Right atrium auricular region (tissue), 2 donors: ENCODE measurements around the gene FANCE. TPM values are rescaled to one million over a fixed set of nuclear protein-coding genes. Genes with fewer than 3 reads are reported as not detected.

Experiments
- DNase-seq: peaks from one replicate; pipeline ENCODE4 v3.0.0-alpha.2; 2019; ENCODE audit warnings: low spot score
- H3K27ac ChIP-seq, 2 donors: fragments of 200-600 bp; sonication (generic); 1 replicate in 1 of 2; 2 replicates in 1 of 2; pipeline ENCODE4 v1.5.1; 2016 to 2019
- H3K27me3 ChIP-seq, 2 donors: fragments of 200-600 bp; sonication (generic); one replicate each; pipeline versions ENCODE4 v1.5.1 to v1.6.0; 2017 to 2019
- H3K36me3 ChIP-seq: fragments of 200-600 bp; sonication (generic); one replicate; pipeline ENCODE4 v1.5.1; 2016
- H3K4me1 ChIP-seq, 2 donors: fragments of 200-600 bp; sonication (generic); one replicate each; pipeline versions ENCODE4 v1.5.1 to v1.6.0; 2017 to 2019
- H3K4me3 ChIP-seq, 2 donors: fragments of 200-600 bp; sonication (generic); 1 replicate in 1 of 2; 2 replicates in 1 of 2; pipeline ENCODE4 v1.5.1; 2017 to 2019; ENCODE audit warnings: mild to moderate bottlenecking in 1 of 2, moderate library complexity in 1 of 2
- H3K9me3 ChIP-seq, 2 donors: fragments of 200-600 bp; sonication (generic); one replicate each; pipeline ENCODE4 v1.5.1; 2019
- total RNA-seq, 2 donors: library from RNA; depleted of rRNA; stranded (reverse); fragments of >200 nt; gene quantifications; one replicate each; pipeline ENCODE4 v1.1.0, GENCODE V29; 2016
- TF ChIP-seq, protein P1 (sequence below), 2 donors: fragments of 200-600 bp; sonication (generic); IDR thresholded peaks; one replicate each; pipeline ENCODE4 v1.5.1; 2019; ENCODE audit warnings: antibody characterized with exemption in 2 of 2

FANCE gene
- total RNA-seq, 2 donors from 2014 or later, result 3.4 to 3.5 TPM

DNA sequence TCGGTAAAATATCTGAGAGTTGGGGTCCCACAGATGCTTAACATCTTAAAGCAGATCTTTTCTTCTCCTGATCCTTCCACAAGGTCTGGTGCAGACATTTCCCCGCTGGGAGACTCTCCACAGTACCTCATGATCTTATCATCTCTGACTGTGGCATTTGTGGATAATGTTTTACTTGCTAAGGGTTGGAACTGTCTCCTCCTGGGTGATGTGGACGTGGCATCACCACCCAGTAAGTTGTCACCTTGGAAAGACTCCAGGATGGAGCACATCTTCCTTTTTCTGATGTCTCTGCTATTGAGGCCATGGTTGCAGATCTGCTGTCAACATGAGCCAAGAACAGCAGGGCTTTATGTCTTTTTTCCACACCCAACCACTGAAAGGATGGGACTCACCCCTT lies 42.0 kb upstream of the FANCE start:
- H3K27ac ChIP-seq, result no peak overlapping the region
- TF ChIP-seq, protein P1, sequence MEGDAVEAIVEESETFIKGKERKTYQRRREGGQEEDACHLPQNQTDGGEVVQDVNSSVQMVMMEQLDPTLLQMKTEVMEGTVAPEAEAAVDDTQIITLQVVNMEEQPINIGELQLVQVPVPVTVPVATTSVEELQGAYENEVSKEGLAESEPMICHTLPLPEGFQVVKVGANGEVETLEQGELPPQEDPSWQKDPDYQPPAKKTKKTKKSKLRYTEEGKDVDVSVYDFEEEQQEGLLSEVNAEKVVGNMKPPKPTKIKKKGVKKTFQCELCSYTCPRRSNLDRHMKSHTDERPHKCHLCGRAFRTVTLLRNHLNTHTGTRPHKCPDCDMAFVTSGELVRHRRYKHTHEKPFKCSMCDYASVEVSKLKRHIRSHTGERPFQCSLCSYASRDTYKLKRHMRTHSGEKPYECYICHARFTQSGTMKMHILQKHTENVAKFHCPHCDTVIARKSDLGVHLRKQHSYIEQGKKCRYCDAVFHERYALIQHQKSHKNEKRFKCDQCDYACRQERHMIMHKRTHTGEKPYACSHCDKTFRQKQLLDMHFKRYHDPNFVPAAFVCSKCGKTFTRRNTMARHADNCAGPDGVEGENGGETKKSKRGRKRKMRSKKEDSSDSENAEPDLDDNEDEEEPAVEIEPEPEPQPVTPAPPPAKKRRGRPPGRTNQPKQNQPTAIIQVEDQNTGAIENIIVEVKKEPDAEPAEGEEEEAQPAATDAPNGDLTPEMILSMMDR (IDR thresholded peaks at IDR 0.05), result no peak
- no peak overlapping the region for H3K4me3 ChIP-seq
- no peaks in the 10 kb centered on the region for H3K27me3 ChIP-seq
- H3K9me3 ChIP-seq, result no peaks in the 10 kb centered on the region
- peaks cover 28% of the 10 kb centered on the region for H3K36me3 ChIP-seq
- peaks cover 0 to 11% of the 10 kb centered on the region in 2 donors for H3K4me1 ChIP-seq
- no peak for DNase-seq

DNA sequence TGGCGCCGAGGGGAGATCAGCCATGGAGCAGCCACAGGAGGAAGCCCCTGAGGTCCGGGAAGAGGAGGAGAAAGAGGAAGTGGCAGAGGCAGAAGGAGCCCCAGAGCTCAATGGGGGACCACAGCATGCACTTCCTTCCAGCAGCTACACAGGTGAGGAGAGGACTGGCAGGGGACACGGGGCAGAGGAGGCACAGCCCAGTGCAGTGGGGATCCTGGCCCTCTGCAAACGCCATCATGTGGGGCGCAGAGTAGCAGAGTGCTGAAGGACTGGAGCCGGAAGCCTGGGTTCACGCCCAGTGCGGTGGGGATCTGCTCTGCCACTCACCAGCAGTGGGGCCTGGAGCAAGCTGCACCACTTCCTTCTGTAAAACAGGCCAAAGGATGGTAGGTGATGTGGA lies 41.1 kb upstream of the FANCE start:
- H3K4me1 ChIP-seq, result peaks cover 0 to 13% of the 10 kb centered on the region in 2 donors
- H3K36me3 ChIP-seq, result peaks cover 28% of the 10 kb centered on the region
- H3K27me3 ChIP-seq, result no peaks in the 10 kb centered on the region
- DNase-seq, result no peak
- TF ChIP-seq, protein P1 (IDR thresholded peaks at IDR 0.05), result no peak
- no peaks in the 10 kb centered on the region for H3K9me3 ChIP-seq
- no peak overlapping the region for H3K27ac ChIP-seq
- no peak overlapping the region for H3K4me3 ChIP-seq

DNA sequence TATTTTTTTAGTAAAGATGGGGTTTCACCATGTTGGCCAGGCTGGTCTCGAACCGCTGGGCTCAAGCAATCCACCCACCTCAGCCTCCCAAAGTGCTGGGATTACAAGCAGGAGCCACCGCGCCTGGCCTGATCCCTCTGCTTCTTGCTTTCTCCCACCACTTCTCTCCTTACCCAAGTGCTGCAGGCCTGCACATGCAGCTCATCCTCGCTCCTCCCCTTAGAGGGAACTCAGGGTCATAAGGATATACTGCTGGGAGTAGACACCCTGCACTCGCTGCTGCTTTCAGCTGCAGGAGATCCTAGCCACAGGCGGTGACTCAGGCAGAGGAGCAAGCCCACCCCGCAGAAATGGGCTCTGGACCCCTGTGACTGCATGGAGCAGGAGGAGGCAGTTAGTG lies 40.0 kb upstream of the FANCE start:
- Histone ChIP-seq H3K27ac (no peak overlapping the region), H3K27me3 (no peaks in the 10 kb centered on the region), H3K9me3 (no peaks in the 10 kb centered on the region), H3K4me1 (peaks cover 0 to 13% of the 10 kb centered on the region in 2 donors), H3K4me3 (no peak overlapping the region), H3K36me3 (peaks cover 28% of the 10 kb centered on the region)
- TF ChIP-seq, protein P1 (IDR thresholded peaks at IDR 0.05), result no peak
- DNase-seq, result no peak

DNA sequence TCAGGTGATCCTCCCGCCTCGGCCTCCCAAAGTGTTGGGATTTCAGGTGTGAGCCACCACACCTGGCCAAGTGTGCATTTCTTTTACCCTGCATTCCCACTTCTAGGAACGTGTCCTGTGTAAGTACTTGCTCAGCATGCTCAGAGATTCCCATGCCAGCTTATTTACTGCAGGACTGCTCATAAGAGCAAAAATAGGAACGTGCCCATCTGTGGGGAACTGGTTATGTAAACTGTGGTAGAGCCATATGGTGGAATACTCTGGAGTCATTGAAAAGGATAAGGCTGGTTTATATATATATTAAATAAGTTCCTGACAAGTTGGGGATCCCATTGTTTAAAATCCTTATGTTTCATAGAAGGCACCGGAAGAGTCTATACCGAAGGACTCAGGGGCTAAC lies 38.2 kb upstream of the FANCE start:
- peaks cover 0 to 13% of the 10 kb centered on the region in 2 donors for H3K4me1 ChIP-seq
- H3K9me3 ChIP-seq, result no peaks in the 10 kb centered on the region
- TF ChIP-seq, protein P1 (IDR thresholded peaks at IDR 0.05), result no peak
- peaks cover 28% of the 10 kb centered on the region for H3K36me3 ChIP-seq
- no peaks in the 10 kb centered on the region for H3K27me3 ChIP-seq
- no peak for DNase-seq
- H3K27ac ChIP-seq, result no peak overlapping the region
- H3K4me3 ChIP-seq, result no peak overlapping the region

DNA sequence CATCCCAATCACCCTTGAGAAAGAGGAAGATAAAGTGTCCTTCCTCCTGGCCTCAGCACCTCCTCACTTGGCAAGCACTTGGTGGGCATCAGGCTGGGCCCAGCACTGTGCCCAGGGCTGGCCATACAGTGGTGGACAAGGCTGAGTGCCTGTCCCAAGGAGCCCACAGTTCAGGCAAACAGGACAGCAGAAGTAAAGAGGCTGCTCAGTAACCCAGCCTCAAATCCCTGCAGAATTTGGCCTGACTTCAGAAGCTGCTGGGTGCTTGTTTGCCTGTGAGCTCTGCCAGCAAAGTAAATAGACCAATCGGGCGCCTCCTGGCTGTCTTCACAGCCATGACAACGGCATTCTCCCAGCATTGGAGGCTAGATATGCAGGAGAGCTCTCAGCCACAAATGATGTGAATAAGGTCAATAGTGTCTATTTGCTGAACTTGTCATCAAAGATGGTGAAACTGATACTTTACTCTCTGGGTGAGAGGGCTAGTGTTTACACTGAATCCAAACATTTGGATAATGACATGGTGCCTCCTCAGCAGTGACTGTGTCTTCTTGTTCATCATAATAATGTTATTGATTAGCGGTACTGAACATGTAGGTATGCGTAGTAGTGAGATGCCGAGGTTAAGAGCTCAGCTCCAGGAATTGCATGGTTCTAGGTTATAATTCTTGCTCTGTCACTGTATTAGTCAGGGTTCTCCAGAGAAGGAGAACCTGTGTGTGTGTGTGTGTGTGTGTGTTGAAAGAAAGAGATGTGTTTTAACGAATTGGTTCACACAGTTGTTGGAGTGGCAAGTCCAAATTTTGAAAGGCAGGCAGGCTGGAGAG lies 36.9 kb upstream of the FANCE start:
- DNase-seq, result peak; percentile 72
- H3K27me3 ChIP-seq, result no peaks in the 10 kb centered on the region
- no peaks in the 10 kb centered on the region for H3K9me3 ChIP-seq
- no peak overlapping the region for H3K27ac ChIP-seq
- TF ChIP-seq, protein P1 (IDR thresholded peaks at IDR 0.05), result peak; percentile 28 to 73
- H3K4me3 ChIP-seq, result no peak overlapping the region
- H3K4me1 ChIP-seq, result peaks cover 0 to 13% of the 10 kb centered on the region in 2 donors
- peaks cover 28% of the 10 kb centered on the region for H3K36me3 ChIP-seq
